Fibroblast of the conjunctiva (primary cell): ENCODE data around the gene MADCAM1.

Experiments used
- DNase-seq: peaks from one replicate; pipeline ENCODE4 v3.0.0-alpha.2; 2010; ENCODE audit warnings: low read depth

The MADCAM1 gene

GRCh38 chr19:532561-533363 is 36.5 kb downstream of the MADCAM1 start:
- DNase-seq, result peak; percentile 52

- DNase-seq, result no peak
These were observed 37.2 kb downstream of the MADCAM1 start for GRCh38 chr19:533364-534058.

- DNase-seq, result no peak
These were observed 37.8 kb downstream of the MADCAM1 start for GRCh38 chr19:534088-534487.

- DNase-seq, result no peak
These were observed 38.9 kb downstream of the MADCAM1 start for GRCh38 chr19:535017-535835.

- DNase-seq, result no peak
These were observed 40.0 kb downstream of the MADCAM1 start for GRCh38 chr19:536031-536880.

GRCh38 chr19:536881-537404 is 40.7 kb downstream of the MADCAM1 start:
- DNase-seq, result no peak

GRCh38 chr19:538641-539428 is 42.5 kb downstream of the MADCAM1 start:
- DNase-seq, result no peak

- no peak for DNase-seq
These were observed 43.2 kb downstream of the MADCAM1 start for GRCh38 chr19:539429-540030.

- DNase-seq, result no peak
These were observed 44.8 kb downstream of the MADCAM1 start for GRCh38 chr19:540867-541637.

- DNase-seq, result no peak
These were observed 45.4 kb downstream of the MADCAM1 start for GRCh38 chr19:541699-542098.

GRCh38 chr19:542173-542866 is 46.0 kb downstream of the MADCAM1 start:
- DNase-seq, result no peak

GRCh38 chr19:543910-544608 is 47.8 kb downstream of the MADCAM1 start, which contains the start of gene GZMM:
GZMM (plus strand) TSS chr19:544053; CDS start chr19:544072, 19 bp downstream.
- no peak for DNase-seq

- DNase-seq, result no peak
These were observed 50.8 kb downstream of the MADCAM1 start for GRCh38 chr19:547117-547516.

GRCh38 chr19:547836-548720 is 51.8 kb downstream of the MADCAM1 start:
- no peak for DNase-seq

- no peak for DNase-seq
These were observed 52.9 kb downstream of the MADCAM1 start for GRCh38 chr19:548886-549830.

GRCh38 chr19:554817-555216 is 58.5 kb downstream of the MADCAM1 start:
- no peak for DNase-seq
